Erythroblast (primary cell): ENCODE measurements around the gene MSRB3.

Experiments used
- GATA1 ChIP-seq: IDR thresholded peaks from 2 replicates; pipeline ENCODE4 v1.6.1; 2011; ENCODE audit warnings: low read depth, mild to moderate bottlenecking, control low read depth, low read length, moderate library complexity
- POLR2A ChIP-seq: IDR thresholded peaks from 2 replicates; pipeline ENCODE4 v1.6.1; 2011; ENCODE audit warnings: mild to moderate bottlenecking, low read length

- TF ChIP-seq POLR2A (no peak), GATA1 (no peak)
Observed at GRCh38 chr12:65307169-65307501, 28.7 kb downstream of the MSRB3 start.
